ENCODE results near the gene KCNIP4. TPM values are rescaled to one million over a fixed set of nuclear protein-coding genes. Genes with fewer than 3 reads are reported as not detected.
A peak's percentile ranks its signal among the peaks of the same experiment; 100 is the strongest.

Gene KCNIP4
- total and polyA plus RNA-seq, 7 donors = 0.03 TPM; not detected in 6

DNA sequence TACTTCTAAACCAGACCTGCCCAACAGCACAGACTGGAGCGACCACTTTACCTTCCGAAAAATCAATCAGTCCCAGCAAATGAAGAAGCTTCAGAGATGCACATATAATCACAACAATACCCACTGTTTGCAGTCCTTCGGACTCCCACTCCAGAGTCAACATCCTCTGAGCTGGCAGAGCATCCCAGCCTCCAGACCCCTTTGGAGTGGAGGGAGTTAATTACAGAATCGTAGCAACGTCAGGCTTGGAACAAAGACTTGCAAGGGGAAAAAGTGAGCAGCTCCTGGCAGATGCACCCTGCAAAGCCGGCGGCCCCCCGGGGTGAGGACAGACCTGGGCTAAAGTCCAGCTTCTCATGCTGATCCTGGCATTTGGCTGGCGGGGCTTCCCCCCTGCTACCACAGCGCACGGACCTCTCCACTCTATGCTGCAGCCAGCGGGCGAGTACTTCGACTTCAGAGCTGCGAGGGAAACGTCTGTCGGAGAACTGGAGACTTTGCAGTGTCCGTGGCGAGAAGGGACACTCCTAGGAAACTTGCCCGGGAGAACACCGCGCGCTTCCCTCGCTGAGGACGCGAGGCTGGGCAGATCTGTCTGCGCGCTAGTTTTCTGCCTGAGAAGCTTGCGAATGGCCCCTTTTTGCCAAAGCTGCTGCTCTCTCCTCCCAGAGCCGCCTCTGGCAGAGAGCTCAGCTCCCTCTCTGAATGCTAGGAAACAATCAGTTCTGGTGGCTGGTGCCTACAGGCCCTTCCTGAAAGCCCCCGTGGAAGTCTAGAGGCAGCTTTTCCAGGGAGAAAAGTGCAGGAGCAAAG lies 964.6 kb downstream of the KCNIP4 start:
- TF ChIP-seq, protein P1, sequence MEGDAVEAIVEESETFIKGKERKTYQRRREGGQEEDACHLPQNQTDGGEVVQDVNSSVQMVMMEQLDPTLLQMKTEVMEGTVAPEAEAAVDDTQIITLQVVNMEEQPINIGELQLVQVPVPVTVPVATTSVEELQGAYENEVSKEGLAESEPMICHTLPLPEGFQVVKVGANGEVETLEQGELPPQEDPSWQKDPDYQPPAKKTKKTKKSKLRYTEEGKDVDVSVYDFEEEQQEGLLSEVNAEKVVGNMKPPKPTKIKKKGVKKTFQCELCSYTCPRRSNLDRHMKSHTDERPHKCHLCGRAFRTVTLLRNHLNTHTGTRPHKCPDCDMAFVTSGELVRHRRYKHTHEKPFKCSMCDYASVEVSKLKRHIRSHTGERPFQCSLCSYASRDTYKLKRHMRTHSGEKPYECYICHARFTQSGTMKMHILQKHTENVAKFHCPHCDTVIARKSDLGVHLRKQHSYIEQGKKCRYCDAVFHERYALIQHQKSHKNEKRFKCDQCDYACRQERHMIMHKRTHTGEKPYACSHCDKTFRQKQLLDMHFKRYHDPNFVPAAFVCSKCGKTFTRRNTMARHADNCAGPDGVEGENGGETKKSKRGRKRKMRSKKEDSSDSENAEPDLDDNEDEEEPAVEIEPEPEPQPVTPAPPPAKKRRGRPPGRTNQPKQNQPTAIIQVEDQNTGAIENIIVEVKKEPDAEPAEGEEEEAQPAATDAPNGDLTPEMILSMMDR (IDR thresholded peaks at IDR 0.05) = no peak
- WGBS, 3 donors = 3 to 5% (median 3%) methylated on average over 31 of the region's 31 CpGs
- DNase-seq (peak; percentile 9 to 45), ATAC-seq (no peak)
- Histone ChIP-seq H3K27ac (no peak overlapping the region), H3K4me3 (no peak overlapping the region), H3K4me1 (no peaks in the 10 kb centered on the region), H3K9me3 (no peaks in the 10 kb centered on the region), H3K36me3 (ENCODE audit: insufficient read depth in 1 of 2, low read depth in 1 of 2) (no peaks in the 10 kb centered on the region), H3K27me3 (ENCODE audit: insufficient read depth in 3 of 3, low read length in 2 of 3) (no peaks in the 10 kb centered on the region)
- intact Hi-C loops (cut with DNase I) = no loop called here

DNA sequence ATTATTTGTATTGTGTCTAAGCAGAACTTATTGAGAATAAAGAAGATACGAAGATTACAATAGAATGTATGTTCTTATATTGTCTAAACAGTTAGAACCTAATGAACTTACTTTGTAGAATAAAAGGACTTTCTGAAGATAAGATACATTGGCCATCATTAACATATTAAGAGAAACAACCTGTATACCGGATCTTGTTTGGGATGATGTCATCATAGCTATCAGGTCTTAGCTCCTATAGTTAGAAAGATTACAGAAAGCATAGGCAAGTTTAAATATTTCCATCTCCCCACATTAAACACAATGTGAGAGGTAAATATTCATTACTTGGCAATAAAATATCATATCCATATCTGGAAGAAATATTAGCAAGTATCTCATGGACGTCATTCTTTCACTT lies 966.0 kb downstream of the KCNIP4 start:
- no peaks in the 10 kb centered on the region for H3K27me3 ChIP-seq (ENCODE audit: insufficient read depth in 3 of 3, low read length in 2 of 3)
- TF ChIP-seq, protein P1 (IDR thresholded peaks at IDR 0.05) = no peak
- no peak overlapping the region for H3K4me3 ChIP-seq
- ATAC-seq = no peak
- H3K4me1 ChIP-seq = no peaks in the 10 kb centered on the region
- no peaks in the 10 kb centered on the region for H3K9me3 ChIP-seq
- no peaks in the 10 kb centered on the region for H3K36me3 ChIP-seq (ENCODE audit: insufficient read depth in 1 of 2, low read depth in 1 of 2)
- no peak for DNase-seq
- intact Hi-C loops (cut with DNase I) = no loop called here
- no peak overlapping the region for H3K27ac ChIP-seq
- 85 to 87% (median 87%) methylated on average over 3 of the region's 3 CpGs for WGBS, 3 donors

DNA sequence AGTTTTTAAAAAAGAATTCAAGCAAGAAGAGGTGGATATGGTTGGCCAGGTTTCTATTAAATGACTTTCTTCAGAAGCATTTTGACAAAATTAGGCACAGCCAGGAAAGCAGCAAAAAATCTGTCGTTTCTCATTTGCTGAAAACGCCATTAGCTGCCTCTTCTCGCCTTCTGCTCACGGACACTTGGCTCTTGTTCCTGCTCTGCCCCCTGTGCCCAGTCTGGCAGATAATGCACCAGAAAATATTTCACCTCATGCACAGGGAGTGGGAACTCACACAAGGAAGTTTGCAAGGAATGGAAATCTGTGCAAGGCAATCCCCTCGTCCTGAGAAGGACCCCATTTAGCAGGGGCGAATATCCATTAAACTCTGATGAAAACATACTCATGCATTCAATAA lies 988.3 kb downstream of the KCNIP4 start:
- no peaks in the 10 kb centered on the region for H3K27me3 ChIP-seq (ENCODE audit: insufficient read depth in 3 of 3, low read length in 2 of 3)
- 30 to 38% (median 33%) methylated on average over 6 of the region's 6 CpGs for WGBS, 3 donors
- intact Hi-C loops (cut with DNase I) = no loop called here
- H3K4me3 ChIP-seq = no peak overlapping the region
- DNase-seq (no peak), ATAC-seq (no peak)
- no peaks in the 10 kb centered on the region for H3K4me1 ChIP-seq
- TF ChIP-seq, protein P1 (IDR thresholded peaks at IDR 0.05) = no peak
- H3K36me3 ChIP-seq (ENCODE audit: insufficient read depth in 1 of 2, low read depth in 1 of 2) = no peaks in the 10 kb centered on the region
- H3K9me3 ChIP-seq = no peaks in the 10 kb centered on the region
- no peak overlapping the region for H3K27ac ChIP-seq

DNA sequence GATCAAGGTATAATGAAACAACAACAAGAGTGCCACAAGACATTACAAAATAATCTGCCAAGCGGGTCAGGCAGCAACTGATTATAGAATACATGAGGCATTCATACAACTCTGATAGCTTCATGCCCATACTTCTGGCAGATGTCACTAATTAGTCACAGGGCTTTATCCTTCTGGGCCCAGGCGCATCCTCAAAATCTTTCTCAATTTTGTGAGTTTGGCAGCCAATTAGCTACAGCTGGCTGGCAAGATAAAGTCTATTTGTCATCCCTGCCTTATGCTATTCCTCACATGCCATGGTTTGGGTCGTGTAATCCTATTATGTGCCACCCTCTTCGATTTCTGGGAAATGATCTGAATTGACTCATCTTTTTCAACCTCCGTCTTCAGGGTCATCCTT lies 994.0 kb downstream of the KCNIP4 start:
- no peak overlapping the region for H3K4me3 ChIP-seq
- ATAC-seq (no peak), DNase-seq (no peak)
- H3K4me1 ChIP-seq = no peaks in the 10 kb centered on the region
- H3K9me3 ChIP-seq = no peaks in the 10 kb centered on the region
- H3K27ac ChIP-seq = no peak overlapping the region
- intact Hi-C loops (cut with DNase I) = no loop called here
- 31 to 38% (median 31%) methylated on average over 5 of the region's 5 CpGs for WGBS, 3 donors
- H3K27me3 ChIP-seq (ENCODE audit: insufficient read depth in 3 of 3, low read length in 2 of 3) = no peaks in the 10 kb centered on the region
- TF ChIP-seq, protein P1 (IDR thresholded peaks at IDR 0.05) = no peak
- H3K36me3 ChIP-seq (ENCODE audit: insufficient read depth in 1 of 2, low read depth in 1 of 2) = no peaks in the 10 kb centered on the region

DNA sequence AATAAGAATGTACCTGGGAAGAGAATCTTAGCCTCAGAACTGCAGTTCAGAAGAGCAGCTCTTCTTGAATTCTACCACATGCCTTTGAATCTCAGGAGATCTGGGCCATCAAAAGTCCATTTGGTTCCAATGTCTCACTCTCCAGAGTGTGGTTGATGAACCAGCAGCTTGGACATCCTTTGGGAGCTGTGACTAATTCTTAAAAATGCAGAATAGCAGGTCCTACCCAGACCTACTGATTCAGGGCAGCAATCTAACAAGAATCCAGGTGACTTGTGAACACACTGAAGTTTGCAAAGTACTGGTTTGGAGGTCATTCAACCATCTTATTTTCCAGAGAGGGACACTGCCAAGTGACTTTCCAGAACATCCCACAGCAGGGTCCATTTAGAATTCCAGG lies 1003.6 kb downstream of the KCNIP4 start:
- Histone ChIP-seq H3K27ac (no peak overlapping the region), H3K4me1 (no peaks in the 10 kb centered on the region), H3K27me3 (ENCODE audit: insufficient read depth in 3 of 3, low read length in 2 of 3) (peaks cover 0 to 3% (median 0%) of the 10 kb centered on the region in 3 donors), H3K4me3 (no peak overlapping the region), H3K9me3 (no peaks in the 10 kb centered on the region), H3K36me3 (ENCODE audit: insufficient read depth in 1 of 2, low read depth in 1 of 2) (no peaks in the 10 kb centered on the region)
- intact Hi-C loops (cut with DNase I) = no loop called here
- no peak for DNase-seq
- no peak for ATAC-seq
- TF ChIP-seq, protein P1 (IDR thresholded peaks at IDR 0.05) = no peak

Data from psoas muscle (tissue), 8 donors.